ENCODE measurements around the gene ZAR1.

The ZAR1 gene

DNA sequence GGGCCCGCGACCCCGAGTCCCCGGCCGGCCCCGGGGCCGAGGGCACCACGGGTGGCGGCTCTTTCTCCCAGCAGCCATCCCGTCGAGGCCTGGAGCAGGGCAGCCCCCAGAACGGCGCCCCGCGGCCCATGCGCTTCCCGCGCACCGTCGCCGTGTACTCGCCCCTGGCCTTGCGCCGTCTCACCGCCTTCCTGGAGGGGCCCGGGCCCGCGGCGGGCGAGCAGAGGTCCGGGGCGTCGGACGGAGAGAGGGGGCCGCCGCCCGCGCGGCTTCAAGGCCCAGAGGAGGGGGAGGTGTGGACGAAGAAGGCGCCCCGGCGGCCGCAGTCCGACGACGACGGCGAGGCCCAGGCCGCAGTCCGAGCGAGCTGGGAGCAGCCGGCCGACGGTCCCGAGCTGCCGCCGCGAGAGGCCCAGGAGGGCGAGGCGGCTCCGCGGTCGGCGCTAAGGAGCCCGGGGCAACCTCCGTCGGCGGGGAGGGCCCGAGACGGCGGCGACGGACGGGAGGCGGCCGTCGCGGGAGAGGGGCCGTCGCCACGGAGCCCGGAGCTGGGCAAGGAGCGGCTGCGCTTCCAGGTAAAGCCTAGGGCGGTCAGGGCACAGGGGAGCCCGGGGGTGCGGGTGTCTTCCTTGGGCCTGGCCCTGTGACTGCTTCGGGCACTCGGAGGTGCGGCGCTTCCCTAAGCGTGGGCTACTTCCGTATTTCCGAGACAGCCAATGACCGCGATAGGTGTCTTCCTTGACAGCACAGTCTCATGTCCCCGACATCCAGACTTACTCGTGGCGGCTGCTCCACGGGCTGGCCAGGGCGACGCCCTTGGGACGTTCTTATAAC, 845 bp downstream of the ZAR1 start:
- DNase-seq: no peak

DNA sequence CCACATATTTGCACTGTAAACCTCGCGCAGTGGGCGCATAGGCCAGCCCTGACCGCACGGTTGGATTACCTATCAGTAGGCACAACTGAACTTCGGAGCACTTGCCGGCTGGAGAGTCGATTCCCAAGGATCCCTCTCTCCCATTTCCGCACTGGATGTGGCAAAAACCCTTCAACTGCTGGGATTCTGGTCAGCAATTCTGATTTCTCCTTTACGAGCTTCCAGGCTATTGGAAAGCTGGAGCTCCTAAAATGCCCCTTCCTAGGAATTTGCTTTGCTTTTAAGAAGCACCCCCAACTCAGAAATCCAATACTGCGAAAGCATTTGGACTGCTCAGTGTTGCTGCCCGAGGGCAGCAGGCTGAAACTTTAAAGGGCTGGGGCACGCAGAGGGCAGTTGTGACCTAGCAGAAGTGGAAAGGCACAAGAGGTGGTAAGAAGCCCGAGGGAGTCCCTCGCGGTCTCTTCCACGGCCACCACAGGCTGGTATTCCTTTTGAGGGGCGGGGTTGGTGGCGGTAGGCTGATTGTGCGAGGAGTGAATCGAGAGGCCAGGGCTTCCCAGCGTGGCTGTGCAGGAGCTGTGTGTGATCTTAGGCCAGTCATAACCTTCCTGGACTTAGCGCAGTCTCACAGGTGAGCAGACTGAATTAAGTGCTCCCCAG, 1.6 kb downstream of the ZAR1 start:
- DNase-seq: no peak

DNA sequence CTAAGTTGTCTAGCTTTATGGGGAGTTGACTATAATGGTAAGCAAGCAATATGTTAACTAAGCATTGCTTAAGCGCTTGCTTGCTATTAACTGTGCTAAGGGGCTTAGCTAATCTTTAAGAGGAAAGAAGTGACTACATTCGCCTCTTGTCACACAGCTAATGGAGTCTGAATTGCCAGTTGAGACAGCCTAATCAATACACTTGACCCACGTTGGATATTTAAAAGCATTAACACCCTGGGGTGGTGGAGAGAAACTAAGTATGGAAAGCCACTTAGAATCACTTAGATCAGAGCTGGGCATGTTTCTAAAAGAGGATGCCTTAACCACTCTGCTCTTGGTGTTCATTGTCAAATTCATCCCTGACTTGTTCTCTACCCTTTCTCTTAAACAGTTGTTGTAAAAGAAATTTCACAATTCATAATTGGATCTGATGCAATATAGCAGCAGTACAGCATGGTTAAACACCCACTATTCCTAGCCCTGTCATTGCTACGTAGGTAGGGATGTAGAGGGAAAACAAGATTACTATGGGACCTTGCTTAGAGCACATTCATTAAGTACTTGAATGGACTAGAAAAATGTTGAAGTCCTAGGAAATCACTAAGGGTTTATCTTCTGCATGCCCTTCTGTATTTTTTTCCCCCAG, 3.5 kb downstream of the ZAR1 start:
- DNase-seq: no peak

DNA sequence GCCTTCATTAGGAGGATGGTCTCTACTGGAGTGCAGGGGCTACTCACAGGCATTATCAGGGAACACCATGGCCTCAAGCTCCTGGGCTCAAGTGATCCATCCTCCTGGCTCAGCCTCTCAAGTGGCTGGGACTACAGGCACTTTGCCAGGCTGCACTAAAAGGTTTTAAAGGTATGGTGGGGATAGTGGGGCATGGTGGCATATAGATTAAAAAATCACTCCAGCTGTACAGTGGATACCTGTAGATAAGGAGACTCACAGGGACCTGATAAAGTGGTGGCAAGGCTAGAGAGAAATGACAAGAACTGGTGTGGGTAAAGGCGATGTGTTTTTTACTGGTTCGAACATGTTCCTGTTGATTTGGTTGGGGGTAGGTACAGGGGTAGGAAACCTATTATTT, 5.9 kb downstream of the ZAR1 start:
- no peak for DNase-seq

DNA sequence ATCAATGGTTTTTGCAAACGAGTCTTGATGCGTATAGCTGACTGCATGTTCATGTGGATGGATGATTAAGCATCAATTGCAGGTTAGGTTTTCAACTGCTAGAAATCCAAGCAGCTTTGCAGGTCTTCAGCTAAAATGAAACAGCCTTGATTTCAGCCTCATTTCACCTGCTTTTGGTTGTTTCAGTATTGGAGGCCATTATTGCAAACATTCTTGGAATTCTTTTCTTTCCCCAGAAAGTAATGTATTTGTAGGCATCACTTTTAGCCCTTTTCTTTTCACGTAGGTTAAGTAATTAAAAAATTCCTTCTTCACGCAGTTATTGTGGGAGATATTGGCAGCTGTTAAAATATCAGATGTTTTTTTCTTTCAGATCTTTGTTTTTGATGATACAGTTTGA, 8.8 kb downstream of the ZAR1 start:
- no peak for DNase-seq

DNA sequence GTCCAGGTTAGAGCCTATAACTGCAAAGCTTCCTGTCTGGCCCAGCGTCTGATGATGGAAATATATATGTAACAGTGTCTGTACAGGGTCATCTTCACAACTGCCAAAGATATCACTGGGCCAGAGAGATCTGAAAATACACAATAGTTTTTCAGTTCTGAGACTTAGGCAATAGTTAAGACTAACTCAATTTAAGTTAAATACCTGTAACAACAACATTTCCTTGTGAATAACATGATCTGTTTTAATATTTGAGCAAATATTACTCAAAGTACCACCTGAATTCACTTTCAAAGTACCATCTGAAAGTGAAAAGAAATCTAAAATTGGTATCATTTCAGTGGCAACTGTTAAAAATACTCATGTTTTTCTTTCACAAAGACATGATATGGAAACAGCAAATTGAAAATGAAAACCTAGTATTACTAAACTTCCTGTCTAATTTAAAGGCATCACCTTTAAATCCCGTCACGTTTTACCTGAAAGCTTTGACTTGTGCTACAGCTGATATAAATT, 9.6 kb downstream of the ZAR1 start:
- no peak for DNase-seq

DNA sequence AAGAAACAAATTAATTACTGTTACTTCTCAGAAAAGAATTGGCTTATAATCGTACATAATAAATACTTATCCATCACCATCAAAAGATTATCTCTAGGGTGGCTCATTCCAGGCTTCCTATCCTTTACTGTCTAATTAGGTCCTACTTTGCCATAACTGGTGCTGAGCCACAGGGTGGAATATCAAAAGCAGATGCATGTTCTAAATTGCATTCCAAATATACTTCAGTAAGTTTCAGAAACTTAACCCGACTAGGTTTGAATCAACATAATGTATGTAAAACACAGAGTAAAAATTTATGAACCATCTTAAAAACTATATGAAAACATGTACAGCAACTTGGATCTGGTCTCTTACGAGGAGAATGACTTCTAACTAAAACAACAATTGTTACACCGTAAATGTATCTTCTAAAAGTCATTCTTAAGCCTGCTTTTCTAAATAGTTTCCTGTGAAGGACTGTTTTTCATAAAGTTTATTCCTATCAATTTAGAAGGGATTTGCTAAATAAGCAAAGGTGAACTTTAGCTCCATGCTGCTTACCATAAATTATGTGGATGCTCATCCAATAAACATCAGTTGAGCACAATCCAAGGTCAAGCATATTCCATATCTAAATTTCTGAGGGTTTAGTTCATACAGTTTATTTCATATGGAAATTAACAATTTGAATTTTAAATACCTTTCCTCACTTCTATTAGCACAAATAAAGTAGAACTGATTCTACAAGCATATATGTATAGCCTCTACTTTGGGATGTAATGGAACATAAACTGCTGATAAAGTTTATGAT, 13.4 kb downstream of the ZAR1 start:
- DNase-seq: no peak

DNA sequence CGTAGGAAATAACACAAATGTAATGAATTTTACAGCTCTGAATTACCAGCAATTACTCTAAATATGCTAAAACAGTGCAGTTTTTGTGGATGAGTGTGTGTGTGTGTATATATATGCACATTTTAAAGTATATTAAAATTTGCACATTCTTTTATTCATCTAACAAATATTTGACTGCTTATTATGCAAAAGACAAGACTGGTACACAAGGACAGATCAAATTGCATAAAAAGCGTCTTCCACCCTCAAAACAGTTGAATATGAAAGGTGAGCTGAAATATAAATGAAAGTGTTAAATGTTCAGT, 13.9 kb downstream of the ZAR1 start:
- no peak for DNase-seq

DNA sequence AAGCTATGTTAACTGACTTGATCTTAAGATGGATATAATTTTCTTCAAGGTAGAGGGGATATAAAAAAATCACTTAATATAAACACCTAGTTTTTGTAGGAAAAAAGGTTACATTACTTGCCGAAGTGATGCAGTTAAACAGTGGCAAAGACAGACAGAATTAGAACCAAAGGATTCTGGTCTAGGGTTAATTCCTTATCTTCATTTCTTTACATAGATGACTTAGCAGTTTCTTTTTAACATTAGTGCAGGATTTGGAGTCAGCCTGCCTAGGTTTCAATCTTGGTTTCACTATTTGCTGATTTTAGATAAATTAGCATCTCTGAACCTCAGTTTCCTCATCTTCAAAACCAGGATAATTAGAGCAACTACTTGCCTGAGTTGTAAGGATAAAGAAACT, 14.3 kb downstream of the ZAR1 start:
- no peak for DNase-seq

DNA sequence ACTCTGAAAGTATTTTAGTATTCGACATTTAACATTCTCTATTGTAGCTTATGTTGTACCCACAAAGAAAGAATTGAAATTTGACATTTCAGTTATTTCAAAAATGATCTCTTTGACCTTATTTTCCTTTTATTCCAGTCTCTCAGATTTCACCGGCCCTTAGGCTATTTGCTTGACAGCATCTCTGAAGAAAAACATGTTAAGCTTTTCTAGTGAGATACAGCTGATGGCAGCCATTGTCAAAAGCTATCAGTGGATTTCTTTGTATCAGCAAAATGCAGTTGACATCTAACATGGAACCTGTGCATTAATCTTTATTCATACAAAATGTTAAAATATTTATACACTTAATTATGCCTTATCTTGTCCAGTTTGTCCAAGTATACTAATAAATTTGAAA, 16.7 kb downstream of the ZAR1 start:
- no peak for DNase-seq

DNA sequence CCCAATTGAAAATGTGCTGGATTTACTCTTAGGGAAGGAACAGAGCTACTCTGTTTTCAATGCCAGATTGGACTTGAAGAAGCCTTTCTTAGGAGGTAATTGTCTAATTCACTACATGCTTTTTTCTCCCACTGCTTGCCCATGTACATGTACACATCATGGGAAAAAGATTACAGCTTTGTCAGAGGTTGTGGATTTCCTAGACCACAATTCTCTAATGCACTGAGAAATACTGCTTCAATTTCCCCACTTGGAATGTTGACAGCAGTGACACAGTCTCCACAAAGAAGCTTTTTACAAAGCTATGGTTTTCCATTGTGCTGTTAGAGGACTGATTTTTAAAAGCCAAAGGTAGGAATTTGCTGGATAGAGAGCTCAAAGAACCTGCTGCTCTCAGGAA, 19.5 kb downstream of the ZAR1 start:
- no peak for DNase-seq

DNA sequence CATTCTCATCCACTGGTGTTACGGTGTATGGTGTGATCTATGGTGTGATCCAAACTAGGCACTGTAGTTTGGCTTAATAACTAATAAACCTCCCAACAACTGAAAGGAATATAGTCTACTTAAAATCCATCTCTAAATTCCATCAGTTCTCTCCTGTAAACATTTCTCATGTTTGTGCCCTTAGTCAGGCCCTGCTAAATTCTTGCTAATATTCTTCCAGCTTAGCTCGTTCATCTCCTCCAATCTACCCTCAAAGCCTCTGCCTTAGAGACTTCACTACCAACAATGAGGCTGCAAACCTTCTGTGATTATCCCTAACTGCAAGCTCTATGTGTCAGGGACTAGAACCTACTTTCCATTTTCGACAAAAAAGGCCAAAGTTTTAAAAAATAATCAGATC, 28.1 kb downstream of the ZAR1 start:
- no peak for DNase-seq

DNA sequence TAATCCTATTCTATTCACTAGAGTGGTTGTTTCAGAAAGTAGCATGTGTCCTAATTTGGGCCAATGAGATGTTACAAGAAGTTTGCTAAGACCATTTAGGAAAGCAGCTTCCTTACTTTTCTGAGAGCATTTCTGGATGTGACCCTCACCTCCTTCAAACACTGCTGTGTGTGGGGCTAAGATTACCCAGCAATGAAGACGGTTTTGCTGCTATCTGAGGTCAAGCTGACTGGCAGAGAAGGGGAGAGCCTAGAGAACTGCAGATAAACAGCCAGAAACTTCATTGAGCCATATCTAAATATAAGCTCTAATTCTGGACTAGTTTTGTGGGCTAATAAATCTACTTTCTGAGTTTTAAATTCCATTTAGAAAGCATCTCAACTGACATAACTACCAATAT, 36.4 kb downstream of the ZAR1 start:
- DNase-seq: no peak

DNA sequence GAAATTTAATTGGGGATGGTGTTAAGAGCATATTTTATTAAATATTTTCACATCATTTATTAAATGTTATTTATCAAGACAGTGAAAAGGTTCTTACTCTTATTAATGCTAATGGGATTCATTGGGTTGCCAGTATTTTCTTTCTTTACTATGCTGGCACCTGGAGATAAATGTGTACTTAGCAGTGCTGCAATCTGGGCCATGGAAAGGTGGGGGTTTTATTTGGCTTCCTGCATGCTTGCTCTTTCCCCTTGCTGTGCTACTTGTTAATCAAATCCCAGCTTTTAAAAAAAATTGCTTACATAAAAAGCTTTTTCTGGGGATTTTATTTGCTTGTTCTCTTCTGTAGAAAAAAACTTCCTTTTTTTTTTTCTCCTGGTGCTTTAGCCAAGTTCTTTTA, 48.3 kb downstream of the ZAR1 start:
- DNase-seq: no peak

DNA sequence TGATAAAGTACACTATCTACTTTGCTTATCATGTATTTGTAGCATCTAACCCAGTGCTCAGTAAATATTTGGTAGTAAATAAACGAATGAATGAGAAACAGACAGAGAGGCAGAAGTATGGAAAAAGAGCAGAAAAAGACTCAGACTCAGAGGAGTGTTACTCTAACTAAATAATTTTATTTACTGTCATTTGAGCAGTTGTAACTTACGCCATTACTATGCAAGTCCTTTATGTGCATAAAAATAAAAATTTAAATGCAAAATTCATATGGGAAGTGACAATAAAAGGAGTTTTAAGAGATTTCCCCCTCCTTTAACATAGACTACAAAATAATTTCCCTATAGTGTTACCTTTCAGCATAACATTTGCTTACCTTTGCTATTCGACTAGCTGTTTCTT, 49.5 kb downstream of the ZAR1 start:
- no peak for DNase-seq

DNA sequence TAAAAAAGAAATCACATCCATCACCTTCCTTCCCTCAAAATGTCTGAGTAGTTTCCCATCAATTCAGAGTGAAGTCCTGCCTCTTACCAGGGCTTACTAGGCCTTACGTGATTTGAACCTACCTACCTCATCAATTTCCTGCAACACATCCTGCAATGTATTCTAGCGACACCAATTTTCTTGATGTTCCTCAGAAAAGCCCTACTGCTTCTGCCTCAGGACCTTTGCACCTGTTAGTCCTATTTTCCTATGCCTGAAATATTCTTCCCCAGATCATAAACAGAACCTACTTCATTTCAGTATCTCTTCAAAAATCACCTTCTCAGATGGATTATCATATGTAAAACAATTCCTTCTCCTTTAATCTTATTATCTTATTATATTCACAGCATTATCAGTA, 52.8 kb downstream of the ZAR1 start:
- no peak for DNase-seq

DNA sequence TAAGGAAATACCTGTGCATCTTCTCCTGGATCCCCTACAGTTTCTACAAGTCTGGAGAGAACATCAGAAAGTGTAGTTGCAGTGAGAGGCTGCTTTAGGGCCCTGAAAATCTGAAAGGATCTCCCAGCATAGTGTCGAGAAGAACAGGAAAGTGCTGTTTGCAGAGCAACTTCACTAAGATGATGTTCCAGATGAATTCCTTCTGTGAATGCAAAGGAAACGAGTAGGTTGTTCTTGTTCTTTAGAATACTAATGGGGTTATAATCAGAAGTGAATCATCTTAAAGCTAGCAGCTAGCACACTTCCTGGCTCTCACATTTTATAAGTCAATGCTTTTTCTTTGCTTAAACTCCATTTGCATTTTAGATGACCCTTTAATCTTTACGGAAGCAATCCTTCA, 53.7 kb downstream of the ZAR1 start:
- DNase-seq: no peak

Measured in NCI-H510A treated with DMSO at 0.1 percent for 48 hours (cell line).